Measurements from ENCODE around the gene C16orf74.

The C16orf74 gene

DNA sequence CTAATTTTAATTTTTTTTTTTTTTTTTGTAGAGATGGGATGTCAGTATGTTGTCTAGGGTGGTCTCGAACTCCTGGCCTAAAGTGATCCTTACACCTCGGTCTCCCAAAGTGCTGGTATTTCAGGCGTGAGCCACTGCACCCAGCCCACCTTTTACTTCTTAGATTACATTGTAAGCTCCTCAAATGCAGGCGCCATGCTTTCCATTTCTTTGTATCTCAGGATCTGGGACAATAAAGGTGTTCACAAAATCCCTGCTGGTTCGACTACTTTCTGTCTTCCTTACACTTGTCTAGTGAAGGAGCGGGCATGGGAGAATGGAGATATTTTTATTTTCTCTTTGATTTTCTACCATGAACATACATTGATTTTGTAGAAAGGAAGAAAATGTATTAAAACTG lies 23.2 kb upstream of the C16orf74 start:
- no peak for DNase-seq

- no peak for DNase-seq
Measured at GRCh38 chr16:85773044-85773443, 22.1 kb upstream of the C16orf74 start.

GRCh38 chr16:85770741-85771140 lies 19.8 kb upstream of the C16orf74 start:
- no peak for DNase-seq

- DNase-seq, result no peak
Measured at GRCh38 chr16:85768199-85768598, 17.3 kb upstream of the C16orf74 start.

DNA sequence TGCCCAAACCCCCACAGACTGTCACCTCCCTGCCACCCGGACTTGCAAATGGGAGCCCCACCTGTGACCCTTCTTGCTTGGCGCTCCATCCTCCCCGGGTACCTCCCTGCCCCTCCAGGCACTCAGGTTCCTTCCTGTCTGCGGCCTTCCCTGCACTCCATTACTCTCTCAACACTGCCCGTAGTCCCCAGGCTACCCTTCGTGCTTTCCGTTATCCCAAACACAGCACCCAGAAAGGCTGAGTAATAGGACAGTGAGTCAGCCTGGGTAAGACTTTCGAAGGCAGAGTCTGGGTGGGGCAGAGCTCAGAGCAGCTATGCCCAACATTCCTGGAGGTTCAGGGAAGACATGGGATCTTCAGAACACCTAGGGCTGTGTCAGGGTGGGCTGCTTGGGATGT lies 16.6 kb upstream of the C16orf74 start:
- peak; percentile 52 to 55 (median 54) for DNase-seq

DNA sequence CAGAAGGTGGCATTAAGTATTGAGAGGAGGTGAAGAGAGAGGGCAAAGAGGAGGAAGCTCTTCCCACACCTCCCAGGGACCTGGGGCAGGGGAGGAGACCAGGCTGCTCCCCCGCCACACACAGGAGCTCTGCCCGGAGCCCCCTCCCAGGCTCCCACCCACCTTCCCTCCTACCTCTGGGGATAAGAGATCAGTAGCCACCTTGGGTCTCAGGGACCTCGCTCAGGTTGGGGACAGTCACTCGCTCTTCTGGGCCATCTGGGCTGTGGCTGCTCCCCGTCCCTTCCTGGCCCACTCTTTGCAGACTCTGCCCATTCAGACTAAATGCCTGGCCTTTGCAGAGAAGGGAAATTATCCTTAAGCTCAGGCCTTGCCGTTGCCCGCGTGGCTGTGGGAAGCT lies 14.9 kb upstream of the C16orf74 start:
- no peak for DNase-seq

DNA sequence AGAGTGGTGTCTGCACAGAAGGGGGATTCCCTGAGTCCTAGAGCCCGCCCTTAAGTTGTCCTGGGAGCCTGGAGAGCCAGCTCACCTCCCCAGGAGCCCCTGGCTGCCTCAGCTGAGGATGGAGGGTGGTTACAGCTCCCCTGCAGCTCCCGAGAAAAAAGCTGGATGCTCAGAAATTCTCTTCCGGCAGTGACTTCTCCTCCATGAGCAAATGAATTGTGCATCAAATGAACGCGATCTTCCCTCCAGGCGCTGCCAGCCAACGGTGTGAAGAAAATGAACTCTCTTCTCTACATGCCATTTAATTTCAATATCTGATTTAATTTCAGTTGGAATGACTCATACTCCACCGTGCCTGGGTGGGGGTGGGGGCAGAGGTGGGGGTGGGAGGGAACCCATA lies 14.3 kb upstream of the C16orf74 start:
- no peak for DNase-seq

DNA sequence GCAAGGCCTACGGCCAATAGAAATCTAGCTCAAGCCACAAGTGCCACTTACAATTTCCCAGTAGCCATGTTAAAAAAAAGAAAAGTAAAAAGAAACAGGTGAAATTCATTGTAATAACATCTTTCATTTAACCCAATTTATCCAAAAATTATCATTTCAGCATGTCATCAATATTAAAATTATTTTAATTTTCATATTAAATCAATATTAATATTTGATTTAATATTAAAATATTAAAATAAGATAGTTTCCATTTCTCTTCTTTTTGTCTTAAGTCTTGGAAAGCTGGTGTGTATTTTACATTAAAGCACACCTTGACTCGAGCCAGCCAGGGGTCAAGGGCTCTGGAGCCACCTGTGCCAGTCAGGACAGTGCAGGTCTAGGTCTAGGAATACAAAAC lies 12.7 kb upstream of the C16orf74 start:
- DNase-seq, result no peak

- DNase-seq, result no peak
Measured at GRCh38 chr16:85762970-85763369, 12.1 kb upstream of the C16orf74 start.

- DNase-seq, result peak; percentile 37 to 66 (median 54)
Measured at GRCh38 chr16:85761861-85762260, 11.0 kb upstream of the C16orf74 start.

GRCh38 chr16:85759631-85760419 lies 8.9 kb upstream of the C16orf74 start:
- peak in 2 of 3 donors; percentile 38 to 61 for DNase-seq

- peak; percentile 30 to 38 (median 37) for DNase-seq
Measured at GRCh38 chr16:85759136-85759535, 8.2 kb upstream of the C16orf74 start.

GRCh38 chr16:85757341-85757822 lies 6.5 kb upstream of the C16orf74 start:
- peak in 2 of 3 donors; percentile 31 to 36 for DNase-seq

- DNase-seq, result no peak
Measured at GRCh38 chr16:85755929-85756768, 5.3 kb upstream of the C16orf74 start.

- DNase-seq, result no peak
Measured at GRCh38 chr16:85754413-85754812, 3.5 kb upstream of the C16orf74 start.

DNA sequence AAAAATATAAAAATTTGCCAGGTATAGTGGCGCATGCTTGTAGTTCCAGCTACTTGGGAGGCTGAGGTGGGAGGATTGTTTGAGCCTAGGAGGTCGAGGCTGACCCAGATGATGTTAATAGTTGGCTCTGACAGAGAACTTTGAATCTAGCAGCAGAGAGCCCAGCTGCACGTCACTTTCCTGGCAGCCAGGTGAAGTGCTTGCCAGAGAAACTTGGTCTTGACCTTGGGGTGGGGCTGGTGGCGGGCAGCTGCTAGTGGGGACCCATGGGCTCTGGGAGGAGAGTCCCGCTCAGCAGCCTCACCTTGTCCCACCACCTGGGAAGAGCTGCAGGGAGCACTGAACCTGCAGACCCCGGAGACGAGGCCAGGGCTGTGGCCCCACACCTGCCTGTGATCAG lies 3.1 kb upstream of the C16orf74 start:
- no peak for DNase-seq

DNA sequence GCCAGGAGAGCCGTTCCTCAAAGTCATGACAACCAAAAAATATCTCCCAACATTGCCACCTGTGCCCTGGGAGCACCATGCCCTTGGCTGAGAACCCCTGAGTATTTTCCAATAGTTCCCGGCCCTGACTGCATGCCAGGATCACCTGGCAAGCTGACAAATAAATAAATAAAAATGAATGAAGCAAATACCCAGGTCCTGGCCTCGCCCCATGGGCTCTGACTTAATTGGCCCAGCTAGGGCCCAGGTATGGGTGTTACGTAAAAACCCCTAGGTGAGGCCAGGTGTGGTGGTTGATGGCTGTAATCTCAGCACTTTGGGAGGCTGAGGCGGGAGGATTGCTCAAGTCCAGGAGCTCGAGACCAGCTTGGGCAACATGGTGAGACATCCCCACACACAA lies 2.7 kb upstream of the C16orf74 start:
- no peak for DNase-seq

- no peak for DNase-seq
Measured at GRCh38 chr16:85752511-85753420, 1.9 kb upstream of the C16orf74 start.

DNA sequence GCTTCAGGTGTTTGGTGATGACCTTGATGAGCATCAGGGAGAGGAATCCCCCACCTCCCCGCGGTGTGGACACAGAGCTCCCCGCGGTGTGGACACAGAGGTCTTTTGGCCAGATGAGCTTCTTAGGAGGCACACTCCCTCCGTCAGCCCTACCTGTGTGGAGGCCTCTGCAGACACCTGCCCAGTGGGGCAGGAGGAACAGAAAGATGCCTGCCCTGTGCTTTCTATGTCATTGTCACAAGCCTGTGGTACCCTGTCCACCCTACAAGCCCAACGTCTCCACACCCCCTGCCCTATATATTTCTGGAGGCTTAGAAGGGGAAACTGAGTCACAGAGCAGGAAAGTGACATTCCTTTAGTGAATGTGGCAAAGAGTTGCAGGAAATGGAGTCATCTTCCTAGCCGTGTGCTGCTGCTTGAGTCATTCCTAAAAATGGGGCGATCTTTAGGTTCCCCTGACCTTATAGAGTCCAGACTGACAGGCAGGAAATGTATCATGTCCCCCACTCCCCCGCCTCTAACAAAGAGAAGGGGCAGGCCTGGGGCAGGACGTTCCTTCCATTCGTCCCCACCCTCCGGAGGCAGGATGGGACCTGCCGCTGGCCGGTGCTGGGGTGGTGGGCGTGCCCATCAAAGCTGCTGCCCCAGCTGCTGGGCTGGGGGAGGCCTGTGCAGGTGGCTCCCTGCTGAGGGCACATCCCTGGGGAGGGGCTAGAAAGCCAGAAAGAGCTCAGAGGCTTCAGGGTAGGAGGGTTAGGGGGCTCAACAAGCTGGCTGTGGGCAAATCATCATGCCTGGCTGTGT lies 1.0 kb upstream of the C16orf74 start:
- DNase-seq, result peak; percentile 11 to 46 (median 25)

DNA sequence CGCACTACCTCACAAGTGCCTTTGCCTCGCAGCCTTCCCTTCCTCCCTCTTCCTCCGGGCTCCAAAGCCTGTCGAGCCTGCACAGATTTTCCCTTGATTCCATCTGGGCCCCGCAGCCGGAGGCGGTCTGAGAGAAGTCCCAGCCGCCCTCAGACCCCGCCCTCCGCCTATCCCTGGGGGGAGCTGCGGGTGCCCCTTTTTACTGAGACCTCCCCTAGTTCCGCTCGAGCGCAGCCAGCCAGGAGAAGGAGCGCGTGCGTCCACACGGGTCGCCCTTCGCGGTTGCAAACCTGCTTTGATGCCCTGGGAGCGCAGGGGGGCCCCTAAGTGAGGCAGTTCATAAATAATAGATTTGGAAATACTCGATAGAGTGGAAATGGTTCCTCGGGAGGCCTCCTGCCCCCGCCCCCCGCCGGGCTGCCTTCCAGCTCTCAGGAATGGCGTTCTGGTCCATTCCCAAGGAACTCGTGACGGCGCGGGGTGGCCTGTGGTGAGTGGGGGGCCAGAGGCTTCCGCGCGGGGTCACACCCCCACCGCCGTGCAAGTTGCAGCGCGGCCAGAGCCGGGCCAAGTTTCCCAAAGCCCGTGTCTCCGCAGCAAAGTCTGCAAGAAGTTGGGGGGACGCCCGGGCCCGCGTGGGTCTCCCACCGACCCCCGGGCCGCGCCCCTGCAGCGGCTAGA lies 610 bp downstream of the C16orf74 start:
- peak in 2 of 3 donors; percentile 16 to 51 for DNase-seq

GRCh38 chr16:85749771-85750145 lies 1.1 kb downstream of the C16orf74 start:
- no peak for DNase-seq
